NCI-H446 (cell line): ENCODE results near the gene GRIK4.

Experiments used
- DNase-seq, 2 experiments: peaks; one replicate each; lab custom pipeline; 2025; lab: John Stamatoyannopoulos, UW

GRIK4 gene

GRCh38 chr11:120549346-120549745, 37.8 kb downstream of the GRIK4 start:
- DNase-seq: no peak

GRCh38 chr11:120550007-120550406, 38.5 kb downstream of the GRIK4 start:
- no peak for DNase-seq

GRCh38 chr11:120551191-120551590, 39.6 kb downstream of the GRIK4 start:
- no peak for DNase-seq

- DNase-seq: no peak
These were observed 43.4 kb downstream of the GRIK4 start for GRCh38 chr11:120554766-120555432.

- no peak for DNase-seq
These were observed 43.9 kb downstream of the GRIK4 start for GRCh38 chr11:120555433-120555773.

- no peak for DNase-seq
These were observed 45.2 kb downstream of the GRIK4 start for GRCh38 chr11:120556797-120557196.

GRCh38 chr11:120558744-120559431, 47.3 kb downstream of the GRIK4 start:
- DNase-seq: no peak

- no peak for DNase-seq
These were observed 49.7 kb downstream of the GRIK4 start for GRCh38 chr11:120561286-120561685.

- no peak for DNase-seq
These were observed 51.4 kb downstream of the GRIK4 start for GRCh38 chr11:120562806-120563425.

- DNase-seq: no peak
These were observed 52.4 kb downstream of the GRIK4 start for GRCh38 chr11:120563703-120564572.

GRCh38 chr11:120564573-120565311, 53.2 kb downstream of the GRIK4 start:
- no peak for DNase-seq

- no peak for DNase-seq
These were observed 54.1 kb downstream of the GRIK4 start for GRCh38 chr11:120565466-120566155.

- no peak for DNase-seq
These were observed 54.6 kb downstream of the GRIK4 start for GRCh38 chr11:120566176-120566575.

- no peak for DNase-seq
These were observed 57.2 kb downstream of the GRIK4 start for GRCh38 chr11:120568572-120569307.

GRCh38 chr11:120569861-120570260, 58.3 kb downstream of the GRIK4 start:
- no peak for DNase-seq

GRCh38 chr11:120571476-120571875, 59.9 kb downstream of the GRIK4 start:
- DNase-seq: no peak

- no peak for DNase-seq
These were observed 62.3 kb downstream of the GRIK4 start for GRCh38 chr11:120573756-120574354.

- no peak for DNase-seq
These were observed 63.3 kb downstream of the GRIK4 start for GRCh38 chr11:120574876-120575275.

- DNase-seq: no peak
These were observed 63.9 kb downstream of the GRIK4 start for GRCh38 chr11:120575461-120575860.

- DNase-seq: no peak
These were observed 65.1 kb downstream of the GRIK4 start for GRCh38 chr11:120576606-120577005.
